ENCODE measurements around the gene SUGT1. TPM values are rescaled to one million over a fixed set of nuclear protein-coding genes. Genes with fewer than 3 reads are reported as not detected.

Gene SUGT1
- total and polyA plus RNA-seq, 2 donors (not counting 3 experiments of a cell fraction or from before 2014, with no cell fraction given): 21.7 to 78.8 TPM

DNA sequence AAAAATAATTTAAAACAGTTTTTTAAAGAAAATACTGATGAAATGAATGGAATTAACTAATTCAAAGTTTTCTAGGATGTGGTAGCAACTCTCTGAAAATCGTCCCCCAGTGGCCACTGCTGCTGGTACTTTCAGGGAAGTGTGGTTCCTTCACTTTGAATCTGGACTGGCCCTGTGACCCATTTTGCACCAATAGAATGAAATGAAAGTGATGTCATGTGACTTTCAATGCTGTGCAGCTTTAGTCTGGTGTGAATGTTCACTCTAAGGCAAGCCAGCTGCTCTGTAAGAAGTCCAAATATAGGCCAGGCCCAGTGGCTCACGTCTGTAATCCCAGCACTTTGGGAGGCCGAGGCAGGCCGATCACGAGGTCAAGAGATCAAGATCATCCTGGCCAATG lies 36.8 kb upstream of the SUGT1 start:
- Histone ChIP-seq H3K4me1 (ENCODE audit: control insufficient read depth, extremely low read depth, insufficient read depth, low read length) (peaks cover 8% of the 10 kb centered on the region), H3K4me2 (ENCODE audit: insufficient read depth, low read length) (no peak overlapping the region), H3K79me2 (ENCODE audit: control insufficient read depth, insufficient read depth, low read length) (peaks cover 45% of the 10 kb centered on the region), H3K27me3 (ENCODE audit: control insufficient read depth in 2 of 2, insufficient read depth in 2 of 2, low read length in 2 of 2) (no peaks in the 10 kb centered on the region), H4K20me1 (replicated peaks; ENCODE audit: control insufficient read depth, extremely low read depth, insufficient read depth, low read length) (no peaks in the 10 kb centered on the region), H3K9me3 (replicated peaks; ENCODE audit: control insufficient read depth, insufficient read depth, low read length) (no peaks in the 10 kb centered on the region), H3K9ac (replicated peaks; ENCODE audit: extremely low read depth, insufficient read depth, low read length) (no peak overlapping the region), H3K36me3 (ENCODE audit: control insufficient read depth in 2 of 2, extremely low read depth in 1 of 2, insufficient read depth in 2 of 2, low read length in 2 of 2) (no peaks in the 10 kb centered on the region), H2AFZ (ENCODE audit: low read depth, low read length) (no peak overlapping the region), H3K27ac (ENCODE audit: insufficient read depth, low read depth, low read length) (no peak overlapping the region), H3K4me3 (replicated peaks in 1 of 3; ENCODE audit: insufficient read depth in 1 of 3, low read depth in 1 of 3, low read length in 3 of 3) (no peak overlapping the region), H3K9me1 (replicated peaks; ENCODE audit: control insufficient read depth, extremely low read depth, insufficient read depth, low read length) (no peaks in the 10 kb centered on the region)
- CTCF ChIA-PET: interaction anchor here (1.9 to 2.3 kb wide), 2 partner anchors 49 to 352 kb away, joined by 10 to 13 read pairs; no protein-coding TSS in a partner anchor
- DNase-seq (ENCODE audit: low read depth, low spot score) (no peak), FAIRE-seq (no peak)
- POLR2A ChIA-PET: interaction anchor here (2.2 kb wide), 1 partner anchor 37 kb away, joined by 14 read pairs; the partner anchor contains the start of gene SUGT1
- BruUV-seq (replicated peaks): no TSS peak
- intact Hi-C loops (cut with micrococcal nuclease) (loop anchor here (5.0 kb wide), 1 partner anchor 44 kb away; no protein-coding TSS in a partner anchor), dilution Hi-C loops (cut with MboI; ENCODE audit: extremely low pct_ligation_motif_present, low sequenced_read_pairs) (no loop called here)
- TF ChIP-seq EZH2 (IDR thresholded peaks at IDR 0.05; ENCODE audit: borderline replicate concordance, low read depth, low read length, severe bottlenecking) (no peak), FOS (IDR thresholded peaks at IDR 0.05; ENCODE audit: borderline replicate concordance, insufficient read depth, low read length) (no peak), POLR2A (IDR thresholded peaks at IDR 0.05; ENCODE audit: low read depth, low read length) (no peak), GATA2 (IDR thresholded peaks at IDR 0.05; ENCODE audit: insufficient read depth, insufficient read length, low read depth, low read length) (no peak), POLR2AphosphoS5 (IDR thresholded peaks at IDR 0.05; ENCODE audit: insufficient read depth, low read depth, low read length) (no peak), JUN (IDR thresholded peaks at IDR 0.05; ENCODE audit: borderline replicate concordance, insufficient read depth, insufficient read length, low read depth) (no peak), MYC (IDR thresholded peaks at IDR 0.05; ENCODE audit: low read depth, low read length) (no peak)
- TF ChIP-seq, protein P1, sequence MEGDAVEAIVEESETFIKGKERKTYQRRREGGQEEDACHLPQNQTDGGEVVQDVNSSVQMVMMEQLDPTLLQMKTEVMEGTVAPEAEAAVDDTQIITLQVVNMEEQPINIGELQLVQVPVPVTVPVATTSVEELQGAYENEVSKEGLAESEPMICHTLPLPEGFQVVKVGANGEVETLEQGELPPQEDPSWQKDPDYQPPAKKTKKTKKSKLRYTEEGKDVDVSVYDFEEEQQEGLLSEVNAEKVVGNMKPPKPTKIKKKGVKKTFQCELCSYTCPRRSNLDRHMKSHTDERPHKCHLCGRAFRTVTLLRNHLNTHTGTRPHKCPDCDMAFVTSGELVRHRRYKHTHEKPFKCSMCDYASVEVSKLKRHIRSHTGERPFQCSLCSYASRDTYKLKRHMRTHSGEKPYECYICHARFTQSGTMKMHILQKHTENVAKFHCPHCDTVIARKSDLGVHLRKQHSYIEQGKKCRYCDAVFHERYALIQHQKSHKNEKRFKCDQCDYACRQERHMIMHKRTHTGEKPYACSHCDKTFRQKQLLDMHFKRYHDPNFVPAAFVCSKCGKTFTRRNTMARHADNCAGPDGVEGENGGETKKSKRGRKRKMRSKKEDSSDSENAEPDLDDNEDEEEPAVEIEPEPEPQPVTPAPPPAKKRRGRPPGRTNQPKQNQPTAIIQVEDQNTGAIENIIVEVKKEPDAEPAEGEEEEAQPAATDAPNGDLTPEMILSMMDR (IDR thresholded peaks at IDR 0.05; ENCODE audit: extremely low read depth in 1 of 2, insufficient read depth in 1 of 2, low read depth in 1 of 2, low read length in 2 of 2): no peak
- TF ChIP-seq, protein P2, sequence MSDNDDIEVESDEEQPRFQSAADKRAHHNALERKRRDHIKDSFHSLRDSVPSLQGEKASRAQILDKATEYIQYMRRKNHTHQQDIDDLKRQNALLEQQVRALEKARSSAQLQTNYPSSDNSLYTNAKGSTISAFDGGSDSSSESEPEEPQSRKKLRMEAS (IDR thresholded peaks at IDR 0.05; ENCODE audit: insufficient read depth, insufficient read length): no peak

All from endothelial cell of umbilical vein (primary cell).